Measurements from ENCODE around the gene MYB. TPM values are rescaled to one million over a fixed set of nuclear protein-coding genes. Genes with fewer than 3 reads are reported as not detected.
"Not testable (repeated sequence)": the region's sequence is repeated elsewhere in the genome, so short reads cannot be mapped to it uniquely, and the experiment has no call there.

Gene MYB
- total RNA-seq, 1 donor from 2014 or later = 2.9 TPM

DNA sequence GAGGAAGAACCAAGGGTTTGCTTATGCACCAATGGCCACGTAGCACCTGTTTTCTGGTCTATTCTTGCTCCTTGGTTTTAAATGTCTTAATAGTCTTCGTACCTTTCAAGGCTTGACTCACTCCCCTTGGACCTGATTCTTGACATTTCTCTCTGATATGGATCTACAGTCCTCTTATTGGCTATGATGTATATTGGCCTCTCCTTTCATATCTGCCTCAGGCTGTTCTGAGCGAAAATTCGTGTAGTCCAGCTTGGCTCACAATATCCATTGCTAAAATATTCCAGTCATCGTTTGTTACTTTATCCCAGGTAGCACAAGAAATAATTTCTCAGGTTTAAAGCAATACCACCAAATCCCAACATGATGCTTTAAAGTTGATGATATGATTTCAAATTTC is 59.6 kb downstream of the MYB start:
- FAIRE-seq = no peak
- no peak for DNase-seq (ENCODE audit: low spot score in 2 of 2)

DNA sequence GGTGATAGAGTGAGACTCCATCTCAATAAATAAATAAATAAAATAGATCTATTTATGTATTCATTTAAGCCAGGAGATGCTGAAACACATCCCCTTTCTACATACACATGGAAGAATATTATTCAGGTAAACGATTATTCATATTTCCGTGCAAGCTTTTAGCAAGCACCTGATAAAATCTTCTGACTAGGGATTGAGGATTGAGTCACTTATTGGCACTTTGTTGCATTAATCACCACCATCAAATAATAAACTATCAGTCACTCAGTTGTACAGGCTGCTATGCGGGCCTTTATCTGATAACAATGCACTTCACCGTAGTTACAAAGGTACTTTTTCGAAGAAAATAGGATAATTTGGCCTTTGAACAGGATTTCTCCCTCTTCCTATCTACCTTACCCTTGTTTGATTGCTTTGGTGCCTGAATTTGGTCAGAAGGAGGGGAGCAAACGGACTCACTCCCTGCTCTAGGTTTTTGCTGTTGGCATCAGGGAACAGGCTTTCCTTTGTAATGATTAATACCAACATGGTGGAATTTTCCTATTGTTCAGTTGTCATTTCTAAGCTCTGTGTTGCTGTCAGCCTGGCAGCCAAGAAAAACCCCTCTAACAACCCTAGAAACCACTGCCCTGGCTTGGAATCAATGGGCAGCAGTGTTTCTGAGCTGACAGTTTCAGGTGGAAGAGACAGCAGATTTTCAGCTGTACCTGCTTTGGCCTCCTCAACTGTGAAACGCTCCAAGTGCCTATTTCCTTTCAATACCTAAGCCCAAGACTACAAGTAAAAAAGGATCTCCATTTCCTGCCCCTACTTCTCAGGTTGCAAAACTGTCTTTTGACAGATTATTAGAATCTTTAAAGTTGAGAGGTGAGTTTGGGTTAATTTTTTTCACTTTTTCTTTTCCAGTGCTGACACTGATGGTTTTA is 63.0 kb downstream of the MYB start:
- FAIRE-seq (no peak), DNase-seq (ENCODE audit: low spot score in 2 of 2) (no peak)

DNA sequence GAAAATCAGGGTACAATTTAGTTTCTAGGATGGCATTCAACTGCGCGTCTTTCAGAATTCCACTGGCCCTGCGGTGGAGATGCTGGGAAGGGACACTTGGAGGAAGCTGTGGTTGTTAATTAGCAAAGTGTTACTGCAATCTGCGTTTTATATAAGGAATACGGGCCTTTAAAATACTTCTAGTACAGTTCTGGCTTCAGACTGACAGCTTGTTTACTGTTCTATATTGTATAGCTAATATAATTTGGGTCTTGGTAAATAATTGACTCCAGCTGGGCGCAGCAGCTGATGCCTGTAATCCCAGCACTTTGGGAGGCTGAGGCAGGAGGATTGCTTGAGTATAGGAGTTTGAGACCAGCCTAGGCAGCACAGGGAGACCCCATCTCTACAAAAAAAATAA is 63.7 kb downstream of the MYB start:
- DNase-seq (ENCODE audit: low spot score in 2 of 2) (no peak), FAIRE-seq (no peak)

DNA sequence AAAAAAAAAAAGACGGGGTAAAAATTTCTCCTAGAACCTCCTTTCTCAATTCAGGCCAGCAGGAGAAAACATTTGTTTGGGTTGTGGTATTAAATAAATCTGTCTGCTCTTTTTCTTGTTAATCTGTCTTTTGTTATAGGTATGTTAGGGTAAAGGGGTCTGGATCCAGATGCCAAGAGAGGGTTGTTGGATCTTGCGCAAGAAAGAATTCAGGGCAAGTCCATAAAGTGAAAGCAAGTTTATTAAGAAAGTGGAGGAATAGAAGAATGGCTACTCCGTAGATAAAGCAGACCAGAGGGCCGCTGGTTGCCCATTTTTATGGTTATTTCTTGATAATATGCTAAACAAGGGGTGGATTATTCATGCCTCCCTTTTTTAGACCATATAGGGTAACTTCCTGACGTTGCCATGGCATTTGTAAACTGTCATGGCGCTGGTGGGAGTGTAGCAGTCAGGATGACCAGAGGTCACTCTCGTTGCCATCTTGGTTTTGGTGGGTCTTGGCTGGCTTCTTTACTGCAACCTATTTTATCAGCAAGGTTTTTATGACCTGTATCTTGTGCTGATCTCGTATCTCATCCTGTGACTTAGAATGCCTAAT is 65.4 kb downstream of the MYB start:
- not testable (repeated sequence) for DNase-seq (ENCODE audit: low spot score in 2 of 2); FAIRE-seq

DNA sequence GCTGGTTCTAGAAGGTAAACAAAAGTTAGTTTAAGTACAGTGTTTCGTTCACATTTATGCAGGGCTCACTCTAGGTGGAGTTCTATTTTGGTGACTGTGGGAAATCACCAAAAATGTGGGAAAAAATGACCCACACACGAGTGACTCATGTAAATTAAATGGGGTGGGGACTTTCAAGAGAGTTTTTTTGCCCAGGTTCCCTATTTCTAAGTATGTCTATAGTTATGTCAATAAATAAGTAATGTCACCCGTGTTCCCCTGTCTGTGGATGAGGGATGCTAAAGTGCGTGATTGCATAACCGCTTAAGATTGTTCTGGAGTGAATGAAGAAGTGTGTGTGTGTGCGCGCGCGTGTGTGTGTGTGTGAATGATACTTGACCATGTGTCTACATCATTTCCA is 69.1 kb downstream of the MYB start:
- no peak for DNase-seq (ENCODE audit: low spot score in 2 of 2)
- FAIRE-seq = no peak

DNA sequence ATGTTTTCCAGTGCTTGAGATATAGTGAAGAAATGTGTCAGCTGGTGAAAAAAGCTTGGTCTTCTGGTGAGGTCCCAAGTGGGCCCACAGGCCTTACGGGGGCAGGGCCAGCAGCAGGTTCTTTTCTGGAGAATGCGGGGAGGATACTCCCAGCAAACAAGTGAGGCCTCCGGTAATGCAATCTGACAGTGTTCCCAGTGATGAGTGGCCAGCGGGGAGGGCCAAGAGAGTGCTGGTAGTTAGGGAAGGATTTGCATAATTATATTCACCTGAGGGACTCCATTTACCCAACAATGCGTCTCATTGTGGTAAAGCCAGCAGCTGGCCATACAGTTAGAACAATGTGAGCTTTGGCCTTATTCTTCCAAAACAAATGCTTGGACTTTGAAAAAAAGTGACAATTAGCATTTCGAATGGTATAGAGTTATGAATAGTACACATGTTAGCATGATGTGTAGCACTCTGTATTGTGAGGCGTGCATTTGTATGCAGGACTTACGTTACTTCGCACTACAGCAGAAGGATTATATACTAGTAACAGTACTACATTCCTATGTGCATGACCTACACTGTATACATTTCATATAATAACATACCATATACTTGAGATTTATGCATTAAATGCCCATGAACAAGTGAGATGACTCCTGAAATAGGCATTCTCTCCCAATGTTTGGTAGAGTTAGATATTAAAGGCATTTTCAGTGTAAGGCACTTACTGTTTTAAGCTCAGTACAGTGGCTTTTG is 69.8 kb downstream of the MYB start:
- DNase-seq (ENCODE audit: low spot score in 2 of 2) (no peak), FAIRE-seq (no peak)

DNA sequence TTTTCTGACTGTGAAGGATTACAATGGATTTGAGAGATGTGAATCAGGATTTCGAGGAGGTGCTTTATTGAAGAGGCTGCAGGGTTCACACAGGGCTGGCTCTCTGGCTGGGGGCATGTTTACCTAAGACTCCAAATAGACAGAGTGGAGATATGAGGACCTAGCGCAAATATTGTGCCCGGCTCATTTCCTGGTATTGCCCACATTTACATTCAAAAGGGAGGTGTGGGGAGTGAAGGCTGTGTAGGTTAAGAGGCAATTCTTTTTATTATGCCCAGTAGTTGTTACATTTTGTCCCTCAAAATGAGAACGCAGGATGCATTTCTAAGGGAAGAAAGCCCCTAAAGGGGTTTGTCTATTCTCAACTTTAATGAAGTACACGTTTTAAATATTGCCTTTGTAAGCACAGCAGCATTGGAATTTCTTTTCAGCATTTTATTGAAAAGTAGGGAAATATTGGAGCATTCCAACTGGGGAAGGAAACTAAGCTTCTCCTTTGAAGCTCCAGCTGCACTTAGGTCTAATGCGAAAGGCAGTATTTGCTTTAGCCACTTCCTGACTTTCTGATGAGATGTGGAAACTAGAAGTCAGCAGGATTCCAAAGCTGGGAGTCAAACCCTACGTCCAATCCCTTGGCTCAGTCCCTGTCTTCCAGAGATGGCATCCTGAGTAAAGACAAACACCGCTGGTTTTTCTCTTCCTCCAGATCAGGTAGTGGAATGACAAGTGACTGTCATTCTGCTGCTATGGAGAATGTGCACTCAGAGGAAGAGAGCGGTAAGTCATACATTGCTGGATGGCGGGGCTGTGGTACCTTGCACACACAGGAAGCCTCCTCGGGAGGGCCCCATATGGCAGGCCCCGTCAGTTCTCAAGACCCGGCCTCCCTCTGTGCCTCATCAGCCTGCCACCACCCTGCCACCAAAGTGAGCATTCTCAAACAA is 70.7 kb downstream of the MYB start:
- DNase-seq (ENCODE audit: low spot score in 2 of 2) (no peak), FAIRE-seq (no peak)

DNA sequence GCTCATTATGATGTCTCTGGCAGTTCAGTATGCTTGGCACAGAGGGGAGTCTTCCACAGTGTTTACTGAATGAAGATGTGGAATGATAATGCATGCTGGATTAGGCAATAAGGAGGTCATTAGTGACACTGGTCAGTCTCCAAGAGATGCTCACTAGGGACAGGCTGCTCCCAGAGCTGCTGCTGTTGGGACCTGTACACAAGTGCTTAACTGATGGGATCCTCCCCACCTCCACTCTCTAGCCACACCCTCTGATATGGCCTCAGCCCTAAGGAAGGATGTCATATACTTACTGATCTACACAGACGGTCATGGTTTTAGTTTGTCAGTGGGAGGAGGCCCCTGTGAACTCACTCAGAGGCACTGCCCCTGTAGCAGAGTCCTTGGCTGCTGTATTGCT is 73.4 kb downstream of the MYB start:
- FAIRE-seq (no peak), DNase-seq (ENCODE audit: low spot score in 2 of 2) (no peak)

DNA sequence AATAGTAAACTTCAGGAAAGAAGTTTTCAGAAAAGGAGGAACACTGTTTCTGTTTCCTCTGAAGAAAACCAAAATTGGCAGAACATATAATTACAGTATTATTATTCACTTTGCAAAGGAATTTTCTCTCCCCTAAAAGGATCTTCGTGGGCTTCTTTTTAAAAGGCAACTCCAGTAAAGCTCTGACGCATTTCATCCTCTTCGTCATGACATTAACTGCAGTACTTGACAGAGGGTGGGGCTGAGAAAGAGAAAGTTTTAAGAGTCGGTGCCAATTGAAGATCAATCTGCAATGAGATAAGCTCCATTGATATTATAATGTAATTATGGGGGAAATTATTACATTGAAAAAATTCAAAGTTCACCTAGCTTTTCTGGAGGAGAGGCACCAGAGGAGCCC is 75.8 kb downstream of the MYB start:
- DNase-seq (ENCODE audit: low spot score in 2 of 2) (no peak), FAIRE-seq (no peak)

DNA sequence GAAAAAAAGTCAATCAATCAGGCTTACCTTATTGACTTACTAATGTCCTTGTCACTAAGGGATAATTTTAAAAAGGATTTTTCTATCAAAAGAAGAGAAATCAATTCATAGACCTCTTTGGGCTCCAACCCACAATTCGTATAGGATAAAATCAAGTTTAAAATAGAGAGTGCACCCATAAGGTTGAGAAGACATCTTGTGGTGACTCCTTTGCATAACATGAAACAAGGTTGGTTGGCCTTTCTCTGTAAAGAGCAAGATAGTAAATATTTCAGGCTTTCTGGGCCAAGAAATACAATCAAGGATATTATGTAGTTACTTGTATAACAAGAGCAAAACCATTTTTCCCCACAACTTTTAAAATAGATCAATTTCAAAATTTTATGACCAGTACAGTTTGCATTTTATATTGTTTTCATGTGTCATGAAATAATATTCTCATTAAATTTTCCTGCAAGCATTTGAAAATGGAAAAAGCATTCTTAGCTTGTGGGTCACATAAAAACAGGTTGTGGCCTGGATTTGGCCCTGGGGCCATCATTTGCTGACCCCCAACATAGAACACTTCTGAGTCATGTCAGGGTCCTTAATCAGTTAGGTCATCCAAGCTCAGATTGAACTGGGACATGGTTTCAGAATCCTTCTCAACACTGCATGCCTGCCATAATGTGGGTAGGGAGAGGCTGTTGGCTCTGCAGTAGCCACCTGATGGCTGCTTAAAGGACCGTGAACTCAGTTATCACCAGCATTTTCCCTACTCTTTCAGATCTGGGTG is 76.7 kb downstream of the MYB start:
- DNase-seq (ENCODE audit: low spot score in 2 of 2) (no peak), FAIRE-seq (no peak)

DNA sequence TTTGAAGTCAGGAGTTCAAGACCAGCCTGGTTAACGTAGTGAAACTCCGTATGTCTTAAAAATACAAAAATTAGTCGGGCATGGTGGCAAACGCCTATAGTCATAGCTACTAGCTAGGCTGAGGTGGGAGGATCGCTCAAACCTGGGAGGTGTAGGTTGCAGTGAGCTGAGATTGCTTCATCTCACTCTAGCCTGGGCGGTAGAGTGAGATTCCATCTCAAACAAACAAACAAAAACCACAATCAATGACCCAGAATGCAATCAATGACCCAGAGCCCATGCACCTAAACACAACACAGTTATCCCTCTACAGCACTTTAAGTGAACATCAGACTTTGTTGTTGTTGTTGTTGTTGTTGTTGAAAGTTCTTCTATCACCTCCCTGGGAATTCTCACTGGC is 77.9 kb downstream of the MYB start:
- FAIRE-seq = no peak
- no peak for DNase-seq (ENCODE audit: low spot score in 2 of 2)

DNA sequence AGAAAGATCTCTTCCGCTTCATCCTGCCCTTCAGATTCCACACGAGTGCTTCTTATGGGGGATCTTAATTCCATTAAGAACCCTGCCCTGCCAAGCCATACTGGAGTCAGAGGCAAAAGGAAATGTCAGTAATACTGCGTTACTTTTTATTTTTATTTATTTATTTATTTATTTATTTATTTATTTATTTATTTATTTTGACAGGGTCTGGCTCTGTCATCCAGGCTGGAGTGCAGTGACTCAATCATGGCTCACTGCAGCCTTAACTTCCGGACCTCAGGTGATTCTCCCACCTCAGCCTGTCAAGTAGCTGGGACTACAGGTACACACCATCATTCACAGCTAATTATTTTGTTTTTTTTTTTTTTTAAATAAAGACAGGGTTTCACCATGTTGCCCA is 79.5 kb downstream of the MYB start:
- FAIRE-seq = no peak
- no peak for DNase-seq (ENCODE audit: low spot score in 2 of 2)

DNA sequence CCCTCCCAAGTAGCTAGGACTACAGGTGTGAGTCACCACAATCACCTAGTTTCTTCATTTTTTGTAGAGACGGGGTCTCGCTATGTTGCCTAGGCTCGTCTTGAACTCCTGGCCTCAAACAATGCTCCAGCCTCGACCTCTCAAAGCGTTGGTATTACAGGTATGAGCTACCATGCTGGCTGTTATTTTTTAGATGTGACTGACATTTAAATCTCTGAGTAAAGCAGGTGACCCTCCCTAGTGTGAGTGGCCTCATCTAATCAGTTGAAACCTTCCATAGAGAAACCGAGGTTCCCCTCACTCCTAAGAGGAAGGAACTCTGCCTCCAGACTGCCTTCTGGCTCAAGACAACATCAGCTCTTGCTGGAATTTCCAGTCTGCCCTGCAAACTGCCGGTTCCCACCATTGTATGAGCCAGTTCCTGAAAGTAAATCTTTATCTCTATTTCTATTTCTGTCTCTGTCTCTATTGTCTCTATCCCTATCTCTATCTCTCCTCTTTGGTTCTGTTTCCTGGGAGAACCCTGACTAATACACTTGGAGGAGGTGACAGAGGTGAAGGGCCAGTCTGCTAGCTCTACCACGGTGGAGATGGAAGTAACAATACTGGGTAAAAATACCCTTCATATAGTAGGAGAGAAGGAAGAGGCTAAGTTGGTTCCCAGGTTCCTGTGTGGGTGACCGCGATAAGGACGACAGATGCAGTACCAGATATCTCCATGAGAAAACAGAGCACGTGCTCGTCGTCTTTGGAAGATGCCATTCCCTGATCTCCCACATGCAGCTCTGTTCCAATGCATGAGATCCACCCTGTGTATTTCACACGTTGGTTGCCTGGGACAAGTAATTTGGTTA is 81.0 kb downstream of the MYB start:
- no peak for FAIRE-seq
- no peak for DNase-seq (ENCODE audit: low spot score in 2 of 2)

DNA sequence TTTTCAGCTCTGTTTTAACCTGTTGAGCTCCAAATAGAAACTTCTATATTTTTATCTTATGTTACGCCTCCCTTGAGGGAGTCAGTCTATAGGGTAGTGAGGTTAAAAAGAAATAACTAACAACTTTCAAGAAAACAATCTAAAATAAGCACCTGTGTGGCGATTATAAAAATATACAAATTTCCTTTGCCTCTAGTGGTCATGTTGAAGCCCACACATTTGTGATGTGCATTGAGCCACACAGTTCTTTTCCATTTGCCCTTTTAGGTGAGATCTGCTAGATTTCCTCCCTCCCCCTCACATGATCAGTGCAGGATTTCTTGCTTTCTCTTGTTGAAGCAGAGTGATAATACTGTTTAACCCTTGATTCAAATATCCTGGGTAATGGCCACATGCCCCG is 84.2 kb downstream of the MYB start:
- no peak for FAIRE-seq
- DNase-seq (ENCODE audit: low spot score in 2 of 2) = no peak

DNA sequence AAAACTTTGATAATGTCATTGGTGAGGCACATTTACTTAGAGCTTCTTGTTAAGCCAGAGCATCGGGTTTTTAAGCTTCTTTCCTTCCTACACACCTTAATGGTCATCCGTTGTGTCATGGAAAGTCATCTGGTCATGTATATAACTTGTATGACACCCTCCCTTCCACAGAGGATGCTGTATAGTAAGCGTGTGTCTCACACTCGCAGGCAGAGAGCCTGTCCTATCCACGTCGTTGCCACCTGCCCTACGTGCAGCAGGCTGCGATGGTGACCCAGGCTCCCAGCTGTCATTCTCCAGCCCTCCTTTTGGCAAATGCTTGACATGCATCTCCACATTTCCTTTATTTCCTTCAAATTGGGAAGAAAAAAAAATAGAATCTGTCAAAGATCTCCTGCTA is 85.6 kb downstream of the MYB start:
- FAIRE-seq (no peak), DNase-seq (ENCODE audit: low spot score in 2 of 2) (no peak)

DNA sequence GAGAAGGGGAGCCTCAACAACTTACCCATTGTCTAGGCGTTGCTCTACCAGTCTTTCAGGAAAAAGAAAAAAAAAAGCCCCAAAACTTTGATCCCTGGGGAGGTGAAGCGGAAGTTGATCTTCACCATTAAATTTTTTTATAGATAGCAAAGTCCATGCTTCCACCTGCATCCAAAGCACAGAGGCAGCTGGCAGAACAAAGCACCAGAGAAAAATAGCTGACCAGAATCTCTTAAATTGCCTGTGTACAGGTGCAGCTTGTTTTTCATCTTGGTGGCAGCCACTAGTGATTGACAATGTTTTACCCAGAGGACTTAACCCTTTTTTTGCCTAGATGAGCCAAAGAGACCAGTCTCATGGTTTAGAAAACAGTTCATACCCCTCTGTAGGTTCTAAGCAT is 86.0 kb downstream of the MYB start:
- FAIRE-seq = no peak
- DNase-seq (ENCODE audit: low spot score in 2 of 2) = no peak

DNA sequence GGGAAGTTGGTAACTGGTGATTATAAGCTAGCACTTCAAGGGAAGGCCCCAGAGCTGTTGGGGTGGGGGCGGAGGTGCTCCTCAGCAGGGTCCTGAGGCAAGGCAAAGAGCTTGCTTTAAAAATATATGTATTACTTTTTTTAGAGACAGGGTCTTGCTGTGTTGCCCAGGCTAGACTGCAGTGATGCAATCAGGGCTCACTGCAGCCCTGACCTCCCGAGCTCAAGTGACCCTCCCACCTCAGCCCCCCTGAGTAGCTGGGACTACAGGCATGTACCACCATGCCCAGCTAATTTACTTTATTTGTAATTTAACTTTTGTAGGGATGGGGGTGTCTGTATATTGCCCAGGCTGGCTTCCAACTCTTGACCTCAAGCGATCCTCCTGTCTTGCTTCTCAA is 87.2 kb downstream of the MYB start:
- FAIRE-seq (no peak), DNase-seq (ENCODE audit: low spot score in 2 of 2) (no peak)

DNA sequence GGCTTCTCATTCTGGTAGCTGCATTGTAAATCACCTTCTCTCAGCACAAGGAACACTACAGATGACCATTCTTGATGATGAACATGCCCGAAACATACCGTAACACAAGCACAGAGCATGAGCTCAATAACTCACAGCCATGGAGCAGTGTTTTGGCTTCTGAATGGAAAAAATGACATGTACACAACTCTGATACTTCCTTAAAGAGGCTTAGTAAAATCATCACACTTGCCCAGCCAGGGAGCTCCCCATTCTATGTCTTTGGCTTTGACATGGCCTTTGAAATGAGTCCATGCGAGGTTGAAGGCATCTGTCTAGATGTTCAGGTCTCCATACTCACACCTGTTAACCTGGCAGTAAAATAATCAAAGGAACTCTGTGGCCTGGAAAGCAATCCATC is 87.6 kb downstream of the MYB start:
- DNase-seq (ENCODE audit: low spot score in 2 of 2) = no peak
- no peak for FAIRE-seq
